ENCODE results near the gene SKAP1. TPM values are rescaled to one million over a fixed set of nuclear protein-coding genes. Genes with fewer than 3 reads are reported as not detected.

SKAP1 gene
- total and polyA plus RNA-seq, 4 donors: 1.4 to 4.9 (median 2.5) TPM

- no peak for TF ChIP-seq CTCF (IDR thresholded peaks at IDR 0.05; ENCODE audit: control extremely low read depth, extremely low read depth)
- DNase-seq (no peak), ATAC-seq (ENCODE audit: insufficient read depth, low FRiP score) (no peak)
- no peaks in the 10 kb centered on the region for H3K4me1 ChIP-seq (ENCODE audit: control insufficient read depth in 5 of 5, insufficient read depth in 5 of 5, low read length in 5 of 5)
- H3K36me3 ChIP-seq (ENCODE audit: control insufficient read depth in 4 of 4, insufficient read depth in 4 of 4, low read length in 4 of 4): no peaks in the 10 kb centered on the region
- H3K9ac ChIP-seq (ENCODE audit: insufficient read depth in 1 of 2, low read length in 2 of 2): no peak overlapping the region
- H3K9me3 ChIP-seq (ENCODE audit: control insufficient read depth in 4 of 4, insufficient read depth in 3 of 4, low read length in 3 of 4): no peaks in the 10 kb centered on the region
- H3K27ac ChIP-seq (ENCODE audit: low read depth in 1 of 2, low read length in 1 of 2): no peak overlapping the region
- 78 to 95% methylated on average over 4 of the region's 4 CpGs for WGBS, 2 donors
- peaks cover 0 to 6% (median 1%) of the 10 kb centered on the region in 3 donors for H3K27me3 ChIP-seq (ENCODE audit: control insufficient read depth in 3 of 3, insufficient read depth in 3 of 3, low read length in 2 of 3)
- H3K4me3 ChIP-seq: no peak overlapping the region
Measured at GRCh38 chr17:48161127-48161905, 268.7 kb downstream of the SKAP1 start.

GRCh38 chr17:48160177-48161081 lies 269.6 kb downstream of the SKAP1 start:
- H3K9me3 ChIP-seq (ENCODE audit: control insufficient read depth in 4 of 4, insufficient read depth in 3 of 4, low read length in 3 of 4): no peaks in the 10 kb centered on the region
- H3K9ac ChIP-seq (ENCODE audit: insufficient read depth in 1 of 2, low read length in 2 of 2): no peak overlapping the region
- DNase-seq (no peak), ATAC-seq (ENCODE audit: insufficient read depth, low FRiP score) (no peak)
- WGBS, 2 donors: 77 to 86% methylated on average over 5 of the region's 5 CpGs
- no peak overlapping the region for H3K4me3 ChIP-seq
- TF ChIP-seq CTCF (IDR thresholded peaks at IDR 0.05; ENCODE audit: control extremely low read depth, extremely low read depth): no peak
- no peak overlapping the region for H3K27ac ChIP-seq (ENCODE audit: low read depth in 1 of 2, low read length in 1 of 2)
- H3K36me3 ChIP-seq (ENCODE audit: control insufficient read depth in 4 of 4, insufficient read depth in 4 of 4, low read length in 4 of 4): no peaks in the 10 kb centered on the region
- H3K4me1 ChIP-seq (ENCODE audit: control insufficient read depth in 5 of 5, insufficient read depth in 5 of 5, low read length in 5 of 5): no peaks in the 10 kb centered on the region
- H3K27me3 ChIP-seq (ENCODE audit: control insufficient read depth in 3 of 3, insufficient read depth in 3 of 3, low read length in 2 of 3): no peaks in the 10 kb centered on the region

- DNase-seq: no peak
- WGBS, 2 donors: 91 to 92% methylated on average over 4 of the region's 4 CpGs
- no peak for ATAC-seq (ENCODE audit: insufficient read depth, low FRiP score)
- Histone ChIP-seq H3K27ac (ENCODE audit: low read depth in 1 of 2, low read length in 1 of 2) (no peak overlapping the region), H3K9me3 (ENCODE audit: control insufficient read depth in 4 of 4, insufficient read depth in 3 of 4, low read length in 3 of 4) (no peaks in the 10 kb centered on the region), H3K36me3 (ENCODE audit: control insufficient read depth in 4 of 4, insufficient read depth in 4 of 4, low read length in 4 of 4) (no peaks in the 10 kb centered on the region), H3K9ac (ENCODE audit: insufficient read depth in 1 of 2, low read length in 2 of 2) (peak overlapping the region in 1 of 2 donors; percentile 5), H3K27me3 (ENCODE audit: control insufficient read depth in 3 of 3, insufficient read depth in 3 of 3, low read length in 2 of 3) (no peaks in the 10 kb centered on the region), H3K4me1 (ENCODE audit: control insufficient read depth in 5 of 5, insufficient read depth in 5 of 5, low read length in 5 of 5) (no peaks in the 10 kb centered on the region), H3K4me3 (no peak overlapping the region)
- no peak for TF ChIP-seq CTCF (IDR thresholded peaks at IDR 0.05; ENCODE audit: control extremely low read depth, extremely low read depth)
Measured at GRCh38 chr17:48159232-48159631, 270.8 kb downstream of the SKAP1 start.
